Measurements from ENCODE around the gene FOXO1. TPM values are rescaled to one million over a fixed set of nuclear protein-coding genes. Genes with fewer than 3 reads are reported as not detected.

Gene FOXO1
- total RNA-seq, 1 donor from 2014 or later: 6.2 TPM

DNA sequence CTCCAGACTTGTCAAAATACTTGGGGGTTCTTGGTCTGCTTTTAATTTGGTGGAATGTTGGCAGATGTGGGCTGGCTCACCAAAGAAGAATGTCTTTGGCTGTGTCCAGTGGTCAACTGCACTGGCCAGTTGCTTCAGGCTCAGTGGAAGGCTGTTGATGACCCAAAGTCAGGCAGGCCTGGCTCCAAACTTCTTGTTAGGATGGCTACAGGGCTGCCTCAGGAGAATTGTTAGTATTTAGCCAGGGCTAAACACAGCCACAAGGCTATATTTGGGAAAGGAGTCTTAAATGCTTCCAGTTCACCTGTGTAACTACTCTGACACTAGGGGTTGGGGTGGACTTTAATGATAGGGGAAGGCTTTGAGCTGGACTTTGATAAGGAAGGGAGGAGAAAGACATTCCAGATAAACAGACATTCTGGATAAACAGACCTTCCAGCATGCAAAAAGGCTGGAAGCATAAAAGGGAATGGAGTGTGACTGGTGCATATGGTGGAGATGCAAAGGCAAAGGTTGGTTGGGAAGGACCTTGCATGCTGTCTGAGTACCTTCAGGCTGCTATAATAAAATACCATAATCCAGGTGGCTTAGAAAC, 116.8 kb downstream of the FOXO1 start:
- DNase-seq (ENCODE audit: low read depth): peak; percentile 65

DNA sequence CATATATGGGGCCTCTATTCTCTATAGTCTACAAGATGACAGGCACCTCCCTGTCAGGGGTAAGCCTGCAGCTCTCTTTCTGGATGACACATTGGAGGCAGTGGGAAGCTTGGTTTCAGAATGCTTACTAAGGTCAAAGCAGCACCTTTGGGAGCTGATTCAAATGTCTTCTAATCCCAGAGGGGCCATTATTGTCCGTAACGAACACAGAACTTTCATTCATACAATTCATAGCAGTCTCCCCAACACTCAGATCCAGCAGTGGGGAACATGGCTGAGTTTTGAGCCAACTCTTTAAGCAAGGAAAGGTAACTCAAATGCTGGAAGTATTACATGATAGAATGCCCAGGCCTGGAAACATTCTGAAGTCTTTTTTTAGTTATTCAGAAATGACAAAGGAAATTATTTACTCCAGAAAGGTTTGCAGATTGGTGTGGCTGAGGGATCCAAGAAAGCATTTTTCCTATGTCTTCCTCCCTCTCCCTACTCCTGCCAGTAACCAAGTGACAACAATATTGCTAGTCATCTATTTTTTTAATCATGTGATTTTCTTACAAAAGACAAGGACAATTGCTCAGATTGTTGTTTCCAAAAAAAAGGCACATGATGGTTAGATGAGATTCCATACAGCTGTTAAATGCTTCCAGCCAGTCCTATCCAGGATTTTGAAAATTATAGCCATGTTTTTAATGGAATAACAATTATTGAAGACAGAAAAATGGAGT, 118.7 kb downstream of the FOXO1 start:
- no peak for DNase-seq (ENCODE audit: low read depth)

DNA sequence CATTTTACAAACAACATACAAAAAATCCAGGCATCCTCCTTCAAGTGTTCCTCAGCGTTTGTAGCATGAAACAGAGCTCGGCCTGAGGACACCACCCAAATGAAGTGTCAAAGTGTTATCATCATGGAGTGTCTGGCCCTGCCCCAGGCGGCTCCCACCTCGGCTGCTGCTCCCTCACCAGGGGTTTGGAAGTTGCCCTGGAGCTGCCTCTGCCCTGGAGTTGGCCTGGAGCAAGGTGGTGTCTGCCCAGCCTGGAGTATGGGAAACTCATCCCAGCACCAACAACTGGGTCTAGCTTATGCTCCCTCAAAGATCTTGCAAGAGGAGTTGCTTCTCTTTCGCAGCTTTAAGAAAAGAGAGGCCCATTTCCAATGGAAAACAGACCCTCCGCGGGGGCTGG, 120.4 kb downstream of the FOXO1 start:
- no peak for DNase-seq (ENCODE audit: low read depth)

DNA sequence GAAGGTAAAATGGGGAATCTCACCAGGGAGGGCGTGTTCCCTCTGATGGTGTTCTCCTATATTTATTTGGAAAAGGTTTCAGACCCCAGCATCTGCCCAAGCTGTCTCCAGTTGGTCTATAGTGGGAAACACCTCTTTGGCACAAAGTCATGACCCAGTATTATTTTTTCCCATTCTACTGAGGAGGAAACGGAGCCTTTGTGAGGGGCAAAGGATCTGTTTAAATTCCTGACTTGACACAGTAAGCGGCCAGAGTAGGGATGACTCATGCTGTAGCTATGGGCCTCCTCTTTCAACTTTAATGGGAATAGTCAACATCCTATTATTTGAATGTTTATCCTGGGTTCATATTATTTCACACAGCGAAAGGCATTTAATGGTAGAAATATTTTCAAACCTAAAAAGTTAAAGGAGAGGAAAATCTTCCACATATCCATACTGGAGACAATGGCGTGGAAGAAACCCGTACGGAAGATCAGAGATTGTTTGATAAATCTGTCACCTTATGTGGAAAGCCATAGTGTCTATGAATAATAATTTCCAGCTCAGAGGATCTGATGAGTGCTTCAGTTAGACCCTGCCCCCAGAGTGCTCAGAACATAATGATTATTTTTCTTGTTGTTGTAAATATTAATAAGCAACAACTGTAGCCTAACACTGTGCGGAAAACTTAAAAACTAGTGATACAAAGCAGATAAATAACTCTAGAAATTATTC, 126.0 kb downstream of the FOXO1 start:
- DNase-seq (ENCODE audit: low read depth): peak; percentile 68

- no peak for DNase-seq (ENCODE audit: low read depth)
Observed at GRCh38 chr13:40539576-40540327, 126.7 kb downstream of the FOXO1 start.

DNA sequence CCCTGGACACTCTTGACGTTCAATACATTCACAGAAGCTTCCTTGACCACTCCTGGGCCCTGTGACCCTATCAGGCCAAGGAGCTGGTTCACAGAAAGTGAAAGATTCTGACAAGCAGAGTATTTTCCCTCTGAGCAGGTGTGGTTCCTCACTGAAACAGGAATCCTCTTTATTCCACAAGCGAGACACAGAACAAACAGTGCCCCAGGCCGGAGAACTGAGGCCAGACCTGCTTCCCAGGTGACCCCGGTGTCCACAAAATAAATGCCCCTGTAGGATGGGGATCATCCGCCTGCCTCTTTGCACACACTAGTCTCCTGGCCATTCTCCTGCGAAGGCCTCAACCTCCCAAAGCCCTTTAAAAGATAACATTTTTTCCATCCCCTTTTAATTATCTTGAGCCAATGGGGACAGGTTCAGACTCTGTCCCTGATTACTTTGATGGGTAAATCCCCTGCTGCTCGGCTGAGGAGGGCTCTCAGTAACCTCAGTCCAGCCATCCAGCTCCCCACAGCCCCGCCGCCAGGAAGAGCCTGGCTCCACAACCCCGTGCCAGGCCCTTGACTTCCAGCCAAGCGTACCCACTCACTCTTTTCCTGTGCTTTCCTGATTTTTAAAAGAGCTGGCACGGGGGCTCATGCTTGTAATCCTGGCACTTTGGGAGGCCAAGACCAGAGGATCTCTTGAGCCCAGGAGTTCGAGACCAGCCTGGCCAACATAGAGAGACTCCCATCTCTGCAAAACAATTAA, 129.1 kb downstream of the FOXO1 start:
- no peak for DNase-seq (ENCODE audit: low read depth)

GRCh38 chr13:40536443-40537113, 129.9 kb downstream of the FOXO1 start:
- no peak for DNase-seq (ENCODE audit: low read depth)

DNA sequence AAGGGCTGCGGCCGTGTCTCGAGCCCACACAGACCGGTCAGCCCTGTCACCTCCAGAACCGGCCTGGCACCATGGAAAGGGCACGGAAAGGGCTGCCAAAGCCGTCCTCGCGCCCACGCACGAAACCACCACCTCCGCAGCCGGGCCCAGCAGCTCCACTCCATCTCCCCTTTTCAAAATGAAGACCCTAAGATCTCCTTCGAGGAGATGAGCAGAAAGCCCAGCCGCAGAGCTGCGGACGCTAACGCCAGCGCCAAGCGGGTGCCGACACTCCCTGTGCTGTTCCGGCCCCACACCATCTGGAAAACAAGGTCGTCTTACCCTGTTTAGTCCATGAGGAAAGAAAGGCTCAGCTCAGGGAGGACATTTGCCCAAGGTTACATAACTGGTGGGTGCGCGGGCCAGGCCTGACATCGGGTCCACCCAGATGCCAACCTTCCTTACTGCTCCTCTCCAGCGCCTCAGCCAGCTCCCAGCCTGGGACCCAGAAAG, 131.1 kb downstream of the FOXO1 start:
- DNase-seq (ENCODE audit: low read depth): no peak

DNA sequence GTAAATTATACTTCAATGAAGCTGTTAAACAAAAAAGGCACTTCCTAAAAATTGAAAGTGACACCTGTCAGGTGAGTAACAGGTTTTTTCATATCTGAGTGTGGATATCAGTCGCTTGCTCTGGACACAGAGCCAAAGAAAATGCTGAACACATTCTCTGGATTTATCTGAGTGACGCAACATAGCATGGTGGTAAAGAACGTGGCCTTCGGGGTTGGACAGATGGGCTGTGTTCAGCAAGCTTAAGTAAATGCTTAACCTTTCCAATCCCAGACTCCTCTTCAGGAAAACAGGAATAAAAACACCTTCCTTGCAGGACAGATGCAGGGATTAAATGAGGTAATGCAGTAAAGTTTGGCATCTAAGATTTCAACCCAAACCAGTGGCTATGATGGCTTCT, 132.0 kb downstream of the FOXO1 start:
- peak; percentile 32 for DNase-seq (ENCODE audit: low read depth)

DNA sequence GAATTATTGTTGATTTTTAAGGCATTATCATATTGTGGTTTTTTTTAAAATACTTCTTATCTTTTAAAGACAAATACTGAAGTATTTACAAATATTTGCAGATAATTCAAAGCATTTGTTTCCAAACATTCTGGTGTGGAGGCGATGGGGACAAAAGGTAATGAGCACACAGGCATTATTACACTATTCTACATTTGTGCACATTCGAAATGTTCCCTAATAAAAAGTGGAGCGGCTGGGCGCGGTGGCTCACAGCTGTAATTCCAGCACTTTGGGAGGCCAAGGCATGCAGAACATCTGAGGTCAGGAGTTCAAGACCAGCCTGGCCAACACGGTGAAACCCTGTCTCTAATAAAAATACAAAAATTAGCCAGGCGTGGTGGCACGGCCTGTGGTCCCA, 133.4 kb downstream of the FOXO1 start:
- DNase-seq (ENCODE audit: low read depth): no peak

- no peak for DNase-seq (ENCODE audit: low read depth)
Observed at GRCh38 chr13:40530961-40531360, 135.5 kb downstream of the FOXO1 start.

DNA sequence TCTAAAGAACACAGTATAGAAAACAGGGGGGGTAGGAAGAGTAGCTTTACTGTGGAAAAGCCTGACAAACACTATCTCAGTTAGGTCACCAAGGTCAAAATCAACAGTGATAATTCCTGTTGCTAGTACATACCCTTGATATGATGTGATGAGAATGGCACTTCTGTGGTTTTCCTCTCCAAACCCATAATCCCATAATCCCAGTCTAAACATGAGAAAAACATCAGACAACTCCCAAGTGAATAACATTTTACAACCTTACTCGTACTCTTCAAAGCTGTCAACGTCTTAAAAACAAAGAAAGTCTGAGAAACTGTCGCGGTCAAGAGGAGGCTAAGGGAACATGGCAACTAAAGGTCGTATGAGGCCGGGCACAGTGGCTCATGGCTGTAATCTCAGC, 137.6 kb downstream of the FOXO1 start:
- DNase-seq (ENCODE audit: low read depth): no peak

GRCh38 chr13:40527914-40528313, 138.5 kb downstream of the FOXO1 start:
- DNase-seq (ENCODE audit: low read depth): no peak

GRCh38 chr13:40522282-40522681, 144.2 kb downstream of the FOXO1 start:
- no peak for DNase-seq (ENCODE audit: low read depth)

- DNase-seq (ENCODE audit: low read depth): no peak
Observed at GRCh38 chr13:40520916-40521315, 145.5 kb downstream of the FOXO1 start.

GRCh38 chr13:40519637-40520036, 146.8 kb downstream of the FOXO1 start:
- no peak for DNase-seq (ENCODE audit: low read depth)

- no peak for DNase-seq (ENCODE audit: low read depth)
Observed at GRCh38 chr13:40518481-40518882, 148.0 kb downstream of the FOXO1 start.

GRCh38 chr13:40517486-40518480, 148.7 kb downstream of the FOXO1 start:
- DNase-seq (ENCODE audit: low read depth): no peak

DNA sequence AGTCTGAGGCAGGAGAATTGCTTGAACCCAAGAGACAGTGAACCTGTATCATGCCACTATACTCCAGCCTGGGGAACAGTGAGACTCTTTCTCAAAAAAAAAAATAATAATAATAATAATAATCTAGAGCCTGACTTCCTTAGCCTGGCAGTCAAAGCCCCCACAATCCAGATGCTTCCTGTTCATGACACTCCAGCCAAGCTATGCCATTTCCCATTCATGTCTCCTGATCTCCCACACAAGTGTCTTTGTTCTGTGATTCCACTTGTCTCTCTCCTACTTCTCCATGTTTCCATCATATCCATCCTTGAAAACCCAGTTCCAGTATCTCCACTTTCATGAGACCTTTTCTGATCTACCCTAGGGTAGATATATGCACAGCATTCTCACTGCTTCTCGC, 150.7 kb downstream of the FOXO1 start:
- DNase-seq (ENCODE audit: low read depth): no peak
